Hepatocyte (in vitro differentiated cells): ENCODE measurements around the gene PTPRE.

Source experiments
- CTCF ChIP-seq: fragments of 200-600 bp; sonication (generic); IDR thresholded peaks from 2 replicates; pipeline ENCODE4 v1.5.1; 2016; ENCODE audit warnings: antibody characterized with exemption, mild to moderate bottlenecking; ENCODE audit not compliant: poor library complexity
- EZH2 ChIP-seq: fragments of 200-600 bp; sonication (generic); IDR thresholded peaks from 2 replicates; pipeline ENCODE4 v1.6.1; 2016; ENCODE audit warnings: antibody characterized with exemption, mild to moderate bottlenecking, borderline replicate concordance
- EZH2phosphoT487 ChIP-seq: fragments of 200-600 bp; sonication (generic); IDR thresholded peaks from one replicate; pipeline ENCODE4 v1.6.1; 2018; ENCODE audit warnings: antibody characterized with exemption, mild to moderate bottlenecking, low read depth, moderate library complexity; ENCODE audit not compliant: unreplicated experiment, severe bottlenecking

- TF ChIP-seq CTCF (no peak), EZH2 (no peak), EZH2phosphoT487 (no peak)
Measured at GRCh38 chr10:128046156-128046952, 139.5 kb downstream of the PTPRE start.
